ENCODE results near the gene OBP2B. TPM values are rescaled to one million over a fixed set of nuclear protein-coding genes. Genes with fewer than 3 reads are reported as not detected.
A peak's percentile ranks its signal among the peaks of the same experiment; 100 is the strongest.
"Not testable (repeated sequence)": the region's sequence is repeated elsewhere in the genome, so short reads cannot be mapped to it uniquely, and the experiment has no call there.

OBP2B gene
- total RNA-seq, 1 experiment from 2014 or later: not detected

GRCh38 chr9:133226219-133227171 lies 17.4 kb upstream of the OBP2B start:
- in situ Hi-C loops (cut with HindIII; ENCODE audit: low pct_unique_long_range_greater_than_20kb, low sequenced_read_pairs): no loop called here
- DNase-seq (ENCODE audit: low read depth): no peak

GRCh38 chr9:133225171-133226011 lies 16.3 kb upstream of the OBP2B start:
- DNase-seq (ENCODE audit: low read depth): no peak
- in situ Hi-C loops (cut with HindIII; ENCODE audit: low pct_unique_long_range_greater_than_20kb, low sequenced_read_pairs): no loop called here

GRCh38 chr9:133224762-133225161 lies 15.7 kb upstream of the OBP2B start:
- in situ Hi-C loops (cut with HindIII; ENCODE audit: low pct_unique_long_range_greater_than_20kb, low sequenced_read_pairs): no loop called here
- no peak for DNase-seq (ENCODE audit: low read depth)

- DNase-seq (ENCODE audit: low read depth); in situ Hi-C loops (cut with HindIII; ENCODE audit: low pct_unique_long_range_greater_than_20kb, low sequenced_read_pairs): not testable (repeated sequence)
Measured at GRCh38 chr9:133223159-133223756, 14.2 kb upstream of the OBP2B start.

GRCh38 chr9:133221994-133222393 lies 12.9 kb upstream of the OBP2B start:
- in situ Hi-C loops (cut with HindIII; ENCODE audit: low pct_unique_long_range_greater_than_20kb, low sequenced_read_pairs); DNase-seq (ENCODE audit: low read depth): not testable (repeated sequence)

GRCh38 chr9:133221177-133221809 lies 12.2 kb upstream of the OBP2B start:
- DNase-seq (ENCODE audit: low read depth): no peak
- in situ Hi-C loops (cut with HindIII; ENCODE audit: low pct_unique_long_range_greater_than_20kb, low sequenced_read_pairs): no loop called here

- DNase-seq (ENCODE audit: low read depth); in situ Hi-C loops (cut with HindIII; ENCODE audit: low pct_unique_long_range_greater_than_20kb, low sequenced_read_pairs): not testable (repeated sequence)
Measured at GRCh38 chr9:133218049-133218975, 9.3 kb upstream of the OBP2B start.

GRCh38 chr9:133217333-133217988 lies 8.4 kb upstream of the OBP2B start:
- in situ Hi-C loops (cut with HindIII; ENCODE audit: low pct_unique_long_range_greater_than_20kb, low sequenced_read_pairs); DNase-seq (ENCODE audit: low read depth): not testable (repeated sequence)

GRCh38 chr9:133214276-133214675 lies 5.2 kb upstream of the OBP2B start:
- in situ Hi-C loops (cut with HindIII; ENCODE audit: low pct_unique_long_range_greater_than_20kb, low sequenced_read_pairs): not testable (repeated sequence)
- DNase-seq (ENCODE audit: low read depth): peak; percentile 19

GRCh38 chr9:133210609-133211008 lies 1.6 kb upstream of the OBP2B start:
- in situ Hi-C loops (cut with HindIII; ENCODE audit: low pct_unique_long_range_greater_than_20kb, low sequenced_read_pairs): no loop called here
- DNase-seq (ENCODE audit: low read depth): no peak

- no peak for DNase-seq (ENCODE audit: low read depth)
- in situ Hi-C loops (cut with HindIII; ENCODE audit: low pct_unique_long_range_greater_than_20kb, low sequenced_read_pairs): no loop called here
Measured at GRCh38 chr9:133210202-133210532, 1.1 kb upstream of the OBP2B start.

GRCh38 chr9:133209327-133210201 lies 514 bp upstream of the OBP2B start:
- in situ Hi-C loops (cut with HindIII; ENCODE audit: low pct_unique_long_range_greater_than_20kb, low sequenced_read_pairs); DNase-seq (ENCODE audit: low read depth): not testable (repeated sequence)

- in situ Hi-C loops (cut with HindIII; ENCODE audit: low pct_unique_long_range_greater_than_20kb, low sequenced_read_pairs); DNase-seq (ENCODE audit: low read depth): not testable (repeated sequence)
Measured at GRCh38 chr9:133208171-133208879, 725 bp downstream of the OBP2B start.

GRCh38 chr9:133207540-133208170 lies 1.4 kb downstream of the OBP2B start:
- no peak for DNase-seq (ENCODE audit: low read depth)
- in situ Hi-C loops (cut with HindIII; ENCODE audit: low pct_unique_long_range_greater_than_20kb, low sequenced_read_pairs): no loop called here

- in situ Hi-C loops (cut with HindIII; ENCODE audit: low pct_unique_long_range_greater_than_20kb, low sequenced_read_pairs): no loop called here
- no peak for DNase-seq (ENCODE audit: low read depth)
Measured at GRCh38 chr9:133207021-133207531, 2.0 kb downstream of the OBP2B start.
